ENCODE data around the gene UNC5C.
A peak's percentile ranks its signal among the peaks of the same experiment; 100 is the strongest.

The UNC5C gene

DNA sequence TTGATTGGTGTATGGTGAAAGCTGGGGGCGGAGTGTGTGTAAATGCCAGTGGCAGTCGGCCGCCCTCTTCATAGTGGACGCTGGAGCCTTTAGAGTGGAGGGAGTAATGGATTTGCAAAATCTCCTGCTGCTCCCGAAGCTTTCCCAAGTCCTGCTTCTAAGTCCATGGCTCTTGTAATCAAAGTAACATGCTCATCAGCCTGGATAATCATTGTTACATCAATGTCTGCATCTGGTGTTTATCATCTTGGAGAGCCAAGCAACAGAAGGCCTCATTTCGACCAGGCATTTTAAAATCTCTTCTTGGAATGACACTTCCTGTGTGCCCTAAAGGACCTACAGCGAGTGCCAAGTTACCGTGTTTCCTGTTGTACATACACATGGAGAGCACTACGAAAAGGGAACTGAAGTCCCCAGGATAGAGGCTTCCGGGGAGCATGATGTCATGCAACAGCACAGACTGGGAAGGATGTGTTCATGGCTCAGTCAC is 32.2 kb downstream of the UNC5C start:
- in situ Hi-C loops (cut with MboI; ENCODE audit: low pct_unique_long_range_greater_than_20kb, low sequenced_read_pairs, unreplicated experiment) = no loop called here
- DNase-seq (ENCODE audit: low spot score) = no peak

DNA sequence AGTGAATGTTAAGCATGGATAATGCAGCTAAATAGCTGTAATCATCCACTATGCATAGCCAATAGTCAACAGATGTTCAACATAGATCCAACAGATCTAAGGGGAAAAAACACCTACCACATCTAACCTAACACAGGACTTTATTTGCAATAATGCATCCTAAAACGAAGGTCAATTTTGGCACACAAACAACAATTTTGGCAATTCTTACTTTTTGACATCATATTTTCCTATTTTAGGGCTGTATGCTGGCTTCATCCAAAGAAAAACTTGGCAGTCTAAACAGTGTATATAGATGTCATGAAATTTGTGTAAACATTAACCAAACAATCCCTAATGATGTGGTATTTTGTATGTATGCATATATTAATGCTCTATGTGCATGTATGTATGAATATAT is 33.2 kb downstream of the UNC5C start:
- DNase-seq (ENCODE audit: low spot score) = no peak

More for the DNA sequence above, 32.2 kb downstream of the UNC5C start:
- TF ChIP-seq, protein P1, sequence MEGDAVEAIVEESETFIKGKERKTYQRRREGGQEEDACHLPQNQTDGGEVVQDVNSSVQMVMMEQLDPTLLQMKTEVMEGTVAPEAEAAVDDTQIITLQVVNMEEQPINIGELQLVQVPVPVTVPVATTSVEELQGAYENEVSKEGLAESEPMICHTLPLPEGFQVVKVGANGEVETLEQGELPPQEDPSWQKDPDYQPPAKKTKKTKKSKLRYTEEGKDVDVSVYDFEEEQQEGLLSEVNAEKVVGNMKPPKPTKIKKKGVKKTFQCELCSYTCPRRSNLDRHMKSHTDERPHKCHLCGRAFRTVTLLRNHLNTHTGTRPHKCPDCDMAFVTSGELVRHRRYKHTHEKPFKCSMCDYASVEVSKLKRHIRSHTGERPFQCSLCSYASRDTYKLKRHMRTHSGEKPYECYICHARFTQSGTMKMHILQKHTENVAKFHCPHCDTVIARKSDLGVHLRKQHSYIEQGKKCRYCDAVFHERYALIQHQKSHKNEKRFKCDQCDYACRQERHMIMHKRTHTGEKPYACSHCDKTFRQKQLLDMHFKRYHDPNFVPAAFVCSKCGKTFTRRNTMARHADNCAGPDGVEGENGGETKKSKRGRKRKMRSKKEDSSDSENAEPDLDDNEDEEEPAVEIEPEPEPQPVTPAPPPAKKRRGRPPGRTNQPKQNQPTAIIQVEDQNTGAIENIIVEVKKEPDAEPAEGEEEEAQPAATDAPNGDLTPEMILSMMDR (IDR thresholded peaks at IDR 0.05; ENCODE audit: extremely low read depth, insufficient read depth, missing control alignments) = no peak

DNA sequence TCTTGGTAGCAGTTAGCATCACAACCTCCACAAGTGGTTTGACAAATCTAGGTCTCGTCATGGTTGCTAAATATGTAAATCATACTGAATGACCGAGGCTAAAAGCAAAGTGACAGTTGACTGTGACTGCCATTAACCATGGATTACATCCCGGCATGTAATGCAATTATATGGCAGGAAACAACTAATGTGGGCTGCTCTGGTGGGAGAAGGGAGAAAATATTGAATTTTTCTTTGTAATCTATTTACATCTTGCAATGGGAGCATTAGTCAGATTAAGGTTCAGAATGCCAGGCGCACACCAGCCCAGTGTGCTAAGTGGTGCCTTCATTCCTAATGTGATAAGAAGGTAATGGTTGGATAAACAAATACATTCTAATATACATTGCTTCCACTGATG is 35.8 kb downstream of the UNC5C start:
- TF ChIP-seq, protein P1 (IDR thresholded peaks at IDR 0.05; ENCODE audit: extremely low read depth, insufficient read depth, missing control alignments) = no peak
- DNase-seq (ENCODE audit: low spot score) = no peak
- in situ Hi-C loops (cut with MboI; ENCODE audit: low pct_unique_long_range_greater_than_20kb, low sequenced_read_pairs, unreplicated experiment) = no loop called here

More for the DNA sequence above, 33.2 kb downstream of the UNC5C start:
- in situ Hi-C loops (cut with MboI; ENCODE audit: low pct_unique_long_range_greater_than_20kb, low sequenced_read_pairs, unreplicated experiment) = no loop called here
- TF ChIP-seq, protein P1 (IDR thresholded peaks at IDR 0.05; ENCODE audit: extremely low read depth, insufficient read depth, missing control alignments) = no peak

DNA sequence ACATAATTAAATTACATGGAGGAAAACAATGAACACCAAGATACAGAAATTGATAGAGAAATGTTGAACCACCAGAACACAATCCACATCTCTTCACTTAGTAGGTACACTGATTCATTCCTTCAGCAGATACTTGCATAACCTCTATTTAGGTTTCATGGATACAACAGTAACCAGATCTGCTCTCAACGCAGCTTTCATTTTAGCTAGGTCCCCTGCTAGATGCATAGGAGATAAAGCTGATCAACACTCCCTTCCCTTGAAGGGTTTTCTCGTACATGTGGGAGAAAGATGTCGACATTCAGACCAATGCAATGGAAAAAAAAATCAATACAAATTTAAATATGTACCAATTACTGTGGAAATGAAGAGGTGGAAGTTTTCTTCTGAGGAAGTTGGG is 37.3 kb downstream of the UNC5C start:
- in situ Hi-C loops (cut with MboI; ENCODE audit: low pct_unique_long_range_greater_than_20kb, low sequenced_read_pairs, unreplicated experiment) = no loop called here
- TF ChIP-seq, protein P1 (IDR thresholded peaks at IDR 0.05; ENCODE audit: extremely low read depth, insufficient read depth, missing control alignments) = no peak
- DNase-seq (ENCODE audit: low spot score) = no peak

DNA sequence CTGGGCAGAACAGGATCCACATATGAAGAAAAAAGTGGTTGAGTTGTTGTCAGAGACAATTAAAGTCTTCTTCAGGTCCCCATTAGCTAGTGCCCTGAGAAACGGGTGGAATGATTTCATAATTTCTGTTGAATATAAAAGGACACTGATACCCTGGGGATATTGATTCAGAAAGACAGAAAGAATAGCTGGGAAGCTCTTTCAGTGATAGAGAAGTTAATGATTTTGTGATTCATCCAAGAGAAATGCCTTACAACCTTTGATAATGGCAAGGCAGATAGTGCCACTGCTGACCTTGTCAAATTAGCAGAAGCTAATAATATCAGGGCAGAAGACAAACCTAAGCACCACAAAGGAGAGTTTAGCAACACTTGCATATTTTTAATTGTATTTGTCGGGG is 37.9 kb downstream of the UNC5C start:
- TF ChIP-seq, protein P1 (IDR thresholded peaks at IDR 0.05; ENCODE audit: extremely low read depth, insufficient read depth, missing control alignments) = no peak
- DNase-seq (ENCODE audit: low spot score) = no peak
- in situ Hi-C loops (cut with MboI; ENCODE audit: low pct_unique_long_range_greater_than_20kb, low sequenced_read_pairs, unreplicated experiment) = no loop called here

DNA sequence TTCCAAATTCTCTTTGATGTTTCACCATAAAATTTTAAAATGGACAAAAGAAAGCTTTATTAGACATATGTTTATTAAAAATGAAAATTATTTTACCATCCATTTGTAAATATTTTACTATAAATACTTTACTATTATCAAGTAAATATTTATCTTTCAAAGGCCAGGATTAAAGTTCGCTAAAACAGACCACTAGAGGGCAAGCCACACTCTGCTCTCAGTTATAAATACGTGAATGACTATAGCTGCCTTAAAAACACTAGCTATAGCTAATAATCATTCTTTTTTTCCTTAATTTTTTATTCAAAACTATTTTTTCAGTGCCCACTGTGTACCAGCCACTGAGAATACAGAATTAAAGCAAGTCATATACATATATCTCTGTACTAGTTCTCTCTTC is 38.6 kb downstream of the UNC5C start:
- in situ Hi-C loops (cut with MboI; ENCODE audit: low pct_unique_long_range_greater_than_20kb, low sequenced_read_pairs, unreplicated experiment) = no loop called here
- DNase-seq (ENCODE audit: low spot score) = no peak
- TF ChIP-seq, protein P1 (IDR thresholded peaks at IDR 0.05; ENCODE audit: extremely low read depth, insufficient read depth, missing control alignments) = peak; percentile 55

DNA sequence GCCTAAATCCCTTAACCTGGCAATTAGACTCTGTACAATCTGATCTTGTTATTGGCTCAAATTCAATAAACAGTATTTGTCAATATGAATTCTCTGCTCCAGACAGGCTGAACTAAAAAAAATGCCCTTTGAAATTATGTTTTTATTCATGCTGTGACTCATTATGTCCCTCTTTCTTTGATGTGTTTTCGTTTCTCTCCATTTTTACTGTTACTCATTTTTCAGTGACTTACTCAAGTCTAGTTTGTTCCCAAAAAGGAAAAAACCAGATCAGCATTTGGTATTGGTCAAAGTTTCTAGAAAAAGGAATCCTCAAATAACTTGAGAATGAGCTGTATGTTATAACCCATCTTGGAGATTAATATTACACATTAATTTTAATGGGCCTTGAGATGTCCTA is 40.4 kb downstream of the UNC5C start:
- in situ Hi-C loops (cut with MboI; ENCODE audit: low pct_unique_long_range_greater_than_20kb, low sequenced_read_pairs, unreplicated experiment) = no loop called here
- no peak for DNase-seq (ENCODE audit: low spot score)
- TF ChIP-seq, protein P1 (IDR thresholded peaks at IDR 0.05; ENCODE audit: extremely low read depth, insufficient read depth, missing control alignments) = no peak

All from GM13977 (cell line).